ENCODE data around the gene ARHGAP24.

The ARHGAP24 gene

DNA sequence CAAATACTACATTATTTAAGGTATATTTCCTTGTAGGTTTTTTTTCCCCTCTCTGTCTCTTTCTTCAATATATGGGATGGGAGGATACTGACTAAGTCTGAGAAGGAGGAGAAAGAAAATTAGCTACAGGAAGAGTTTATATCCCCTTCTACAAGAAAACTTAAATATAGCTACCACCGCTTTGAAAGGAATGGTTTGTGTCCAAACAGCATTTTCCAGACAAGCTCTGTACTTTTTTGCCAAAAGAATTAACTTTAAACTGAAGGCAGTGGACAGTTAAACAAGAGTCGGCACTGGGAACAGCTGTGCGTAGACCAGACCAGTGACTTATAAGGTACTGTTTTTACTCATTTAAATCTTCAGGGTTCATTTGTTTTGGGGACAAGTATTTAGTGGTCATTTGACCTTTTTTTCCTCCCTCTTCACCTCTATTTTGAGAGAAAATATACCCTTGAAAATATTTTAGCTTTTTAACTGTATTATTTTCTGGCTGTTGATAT is 303.7 kb downstream of the ARHGAP24 start:
- no peak for DNase-seq (ENCODE audit: low read depth)

DNA sequence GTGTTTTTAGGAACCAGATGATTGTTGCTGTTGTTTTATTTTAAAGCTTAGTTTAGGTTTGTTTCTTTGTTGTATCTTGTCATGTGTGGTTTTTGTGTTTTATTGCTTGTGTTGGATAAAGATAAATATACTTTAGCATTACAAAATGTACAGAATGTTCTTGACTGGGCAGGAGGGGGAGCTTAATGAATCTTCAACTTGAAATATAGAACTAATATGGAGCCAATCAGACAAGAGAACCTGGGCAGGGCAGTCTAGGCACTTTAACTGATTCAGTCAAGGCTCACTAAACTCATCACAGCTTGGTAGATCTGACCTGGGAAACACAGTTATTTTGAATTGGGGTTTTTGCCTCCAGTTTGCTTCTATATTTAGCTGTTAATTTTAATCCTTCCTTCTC is 304.2 kb downstream of the ARHGAP24 start:
- DNase-seq (ENCODE audit: low read depth) = no peak

DNA sequence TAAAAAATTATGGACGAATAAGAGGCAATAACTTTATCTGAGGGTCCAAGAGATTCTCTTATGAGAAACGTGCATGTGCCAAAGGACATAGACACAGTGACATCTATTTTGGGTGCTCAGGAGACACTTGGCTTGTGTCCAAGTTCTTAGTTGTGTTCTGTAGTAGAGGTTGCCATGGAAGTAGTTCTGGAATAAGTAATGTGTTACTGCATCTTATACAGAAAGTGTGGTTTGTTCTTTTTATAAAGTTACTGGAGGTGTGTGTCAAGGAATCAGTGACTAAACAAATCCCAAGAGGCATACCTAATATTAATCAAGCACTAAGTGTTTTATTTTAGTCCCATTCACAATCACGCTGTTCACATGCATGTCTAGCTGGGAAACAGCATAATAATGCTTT is 305.7 kb downstream of the ARHGAP24 start:
- no peak for DNase-seq (ENCODE audit: low read depth)

DNA sequence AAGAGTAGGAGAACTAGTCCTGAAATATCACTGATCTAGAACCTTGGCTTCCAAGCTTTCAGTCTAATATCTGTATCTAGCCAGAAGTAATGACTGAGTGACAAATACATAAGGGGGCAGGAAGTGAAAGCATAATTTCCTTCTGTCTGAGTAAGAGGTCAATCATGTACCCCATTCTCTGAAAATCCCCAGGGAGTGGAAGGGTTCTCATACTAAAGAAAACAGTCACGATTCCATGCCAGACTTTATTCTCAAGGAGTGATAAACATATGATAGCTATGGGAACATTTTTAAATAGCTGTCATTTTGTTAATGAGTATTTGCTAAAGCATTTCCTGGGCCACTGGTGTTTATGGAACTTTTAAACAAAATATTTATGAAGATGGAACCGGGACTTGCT is 308.5 kb downstream of the ARHGAP24 start:
- DNase-seq (ENCODE audit: low read depth) = no peak

DNA sequence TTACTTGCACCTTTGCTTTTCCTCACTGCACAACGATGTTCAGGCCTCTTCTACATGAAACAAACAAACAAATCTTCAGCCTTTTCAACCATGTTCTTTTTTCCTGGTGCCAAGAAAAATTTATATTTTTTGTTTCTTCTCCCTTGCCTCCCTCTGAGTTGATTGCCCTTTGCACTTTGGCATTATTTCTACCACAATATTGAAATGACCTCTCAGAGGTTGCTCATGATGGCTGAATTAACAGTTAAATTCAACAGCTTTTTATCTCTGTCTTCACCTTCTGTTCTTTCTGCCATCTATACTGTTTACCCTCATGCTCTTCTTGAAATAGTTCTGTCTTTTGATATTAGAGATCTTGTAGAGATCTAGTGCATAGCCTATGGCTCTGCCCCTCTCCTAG is 308.9 kb downstream of the ARHGAP24 start:
- DNase-seq (ENCODE audit: low read depth) = no peak

DNA sequence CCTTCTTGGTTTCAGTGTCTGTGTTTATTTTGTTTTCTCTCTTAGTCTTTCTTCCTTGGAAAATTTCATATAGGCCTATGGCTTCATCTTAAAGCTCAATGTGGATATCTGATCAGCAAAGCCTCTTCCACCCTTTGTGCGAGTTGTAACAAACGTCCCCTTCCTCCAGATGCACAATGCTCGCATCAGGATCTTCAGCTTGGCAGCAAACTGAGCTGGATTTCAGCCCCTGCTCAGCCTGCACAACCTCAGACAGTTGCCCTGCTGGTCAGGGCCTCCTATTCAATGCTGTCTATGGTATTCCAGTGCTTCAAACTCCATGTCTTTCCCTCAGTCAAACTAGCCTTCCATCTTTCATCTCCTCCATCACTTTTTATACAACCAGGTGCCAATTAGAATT is 309.4 kb downstream of the ARHGAP24 start:
- DNase-seq (ENCODE audit: low read depth) = no peak

DNA sequence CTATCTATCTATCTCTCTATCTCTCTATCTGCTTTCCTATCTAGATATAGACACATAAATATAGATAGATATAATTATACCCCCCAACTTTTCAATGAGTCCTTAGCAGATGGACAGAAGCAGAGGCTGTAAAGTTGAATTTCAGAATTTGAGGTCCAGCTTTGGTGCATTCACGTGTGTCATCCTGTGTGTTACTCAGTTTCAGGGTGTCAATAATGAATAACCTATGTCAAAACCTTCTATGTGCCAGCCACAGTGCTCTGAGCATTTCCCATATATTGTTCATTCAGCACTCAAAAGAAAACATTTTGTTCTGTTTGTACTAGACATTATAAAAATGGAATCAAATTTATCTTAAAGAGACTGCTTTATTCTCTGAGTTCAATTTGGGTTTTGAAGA is 310.0 kb downstream of the ARHGAP24 start:
- no peak for DNase-seq (ENCODE audit: low read depth)

DNA sequence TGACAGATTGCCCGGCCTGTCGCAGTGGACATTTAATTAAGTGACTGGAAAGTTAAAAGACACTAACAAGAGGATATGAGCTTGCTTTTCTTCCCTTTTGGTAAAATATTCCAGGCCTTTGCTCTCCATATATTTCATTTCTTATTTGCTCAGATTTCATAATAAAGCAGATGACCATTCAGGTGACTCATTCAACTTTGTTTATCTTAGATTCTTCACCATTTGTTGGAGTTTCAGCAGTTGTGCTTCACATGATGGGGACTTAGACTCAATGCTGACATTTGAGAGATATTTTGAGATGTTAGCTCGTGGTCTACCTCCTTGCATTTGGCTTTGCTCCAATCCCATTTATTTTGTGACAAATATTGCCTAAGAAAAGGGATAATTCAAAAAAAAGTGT is 312.2 kb downstream of the ARHGAP24 start:
- no peak for DNase-seq (ENCODE audit: low read depth)

DNA sequence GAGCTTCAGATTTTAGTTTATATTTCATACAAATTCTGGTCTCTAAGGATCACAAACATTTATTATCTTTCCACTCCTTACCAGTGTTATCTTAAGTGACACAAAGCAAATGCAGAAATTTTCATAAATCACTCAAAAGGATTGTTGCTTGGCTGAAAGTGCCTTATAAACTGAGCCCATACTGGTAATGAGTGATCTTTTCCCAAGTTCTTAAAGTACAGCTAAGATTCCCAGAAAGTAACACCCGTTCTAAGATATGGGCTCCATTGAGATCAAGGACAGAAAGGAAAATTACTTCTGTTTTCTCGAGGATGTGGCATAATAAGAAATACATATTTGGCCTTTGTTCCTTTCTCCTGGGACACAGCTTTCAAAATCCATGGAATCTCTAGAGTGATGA is 313.7 kb downstream of the ARHGAP24 start:
- no peak for DNase-seq (ENCODE audit: low read depth)

DNA sequence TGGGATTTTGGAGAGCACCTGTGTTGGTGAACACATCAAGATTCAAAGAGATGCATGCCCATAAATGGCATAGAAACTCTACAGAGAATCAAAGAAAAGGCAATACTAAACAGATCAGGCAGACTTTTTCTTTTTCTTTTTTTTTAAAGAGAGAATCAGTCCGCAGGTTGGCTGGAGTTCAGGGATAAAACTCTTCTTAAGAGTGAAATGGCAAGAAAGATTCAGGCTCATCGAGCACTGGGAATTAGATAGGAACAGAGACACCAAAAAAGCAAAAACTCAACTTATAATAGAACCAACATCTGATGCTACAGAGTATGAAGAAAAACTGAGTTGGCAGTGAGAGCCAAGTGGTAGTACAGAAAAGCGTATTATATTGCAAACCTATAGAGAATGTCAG is 314.3 kb downstream of the ARHGAP24 start:
- DNase-seq (ENCODE audit: low read depth) = no peak

DNA sequence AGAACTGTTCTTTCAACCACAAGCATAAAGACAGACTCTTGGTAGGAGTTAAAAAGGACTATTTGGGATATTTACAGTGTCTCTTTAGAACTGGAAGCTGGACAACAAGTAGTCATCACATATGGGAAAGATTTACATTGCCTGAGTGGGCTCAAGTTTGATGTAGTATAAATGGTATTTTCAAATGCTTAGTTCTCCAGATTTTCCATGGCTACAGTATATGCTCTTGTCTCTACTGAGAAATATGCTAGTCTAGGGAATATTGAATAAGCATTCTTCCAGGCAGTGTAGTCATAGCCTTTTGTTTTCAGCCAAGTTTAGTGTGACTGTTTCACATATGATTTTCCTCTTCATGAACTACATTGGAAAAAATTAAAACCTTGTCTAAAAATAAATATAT is 315.6 kb downstream of the ARHGAP24 start:
- no peak for DNase-seq (ENCODE audit: low read depth)

DNA sequence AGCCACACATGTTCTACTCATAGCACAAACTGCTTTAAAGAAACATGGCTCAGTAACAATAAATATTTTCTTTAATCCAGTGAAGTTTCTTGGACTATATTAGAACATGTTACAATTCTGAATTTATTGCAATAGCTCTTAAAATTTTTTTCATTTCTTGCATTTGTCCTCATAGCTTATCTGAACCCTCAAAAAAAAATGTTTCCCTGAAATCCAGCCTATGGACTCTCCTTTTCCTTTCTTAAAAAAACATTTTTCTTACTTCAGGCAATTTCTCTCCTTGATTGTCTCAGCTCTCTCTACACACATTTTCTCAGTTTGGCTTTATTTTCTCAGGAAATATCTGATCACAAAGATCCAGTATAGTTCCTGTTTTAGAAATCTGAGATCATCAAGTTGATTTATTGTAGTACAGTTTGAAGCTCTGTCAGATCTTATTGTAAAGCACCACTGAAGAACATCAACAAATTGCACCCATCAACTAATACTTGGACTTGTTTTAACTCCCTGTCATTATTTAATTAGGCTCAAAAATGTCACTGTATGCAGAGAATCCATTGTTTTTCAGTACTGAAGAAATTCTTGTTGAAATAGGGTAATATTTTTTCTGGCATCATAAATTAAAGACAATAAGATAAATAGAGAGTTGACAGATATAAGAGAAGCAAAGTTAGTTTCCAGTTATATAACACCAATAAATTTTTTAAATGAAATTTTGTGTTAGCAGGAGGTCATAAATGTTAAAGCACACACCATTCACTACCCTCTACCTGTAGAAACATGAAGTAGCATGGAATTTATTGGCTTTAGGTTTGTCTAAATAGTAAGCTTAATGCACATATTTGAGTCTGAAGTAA is 317.7 kb downstream of the ARHGAP24 start:
- no peak for DNase-seq (ENCODE audit: low read depth)

DNA sequence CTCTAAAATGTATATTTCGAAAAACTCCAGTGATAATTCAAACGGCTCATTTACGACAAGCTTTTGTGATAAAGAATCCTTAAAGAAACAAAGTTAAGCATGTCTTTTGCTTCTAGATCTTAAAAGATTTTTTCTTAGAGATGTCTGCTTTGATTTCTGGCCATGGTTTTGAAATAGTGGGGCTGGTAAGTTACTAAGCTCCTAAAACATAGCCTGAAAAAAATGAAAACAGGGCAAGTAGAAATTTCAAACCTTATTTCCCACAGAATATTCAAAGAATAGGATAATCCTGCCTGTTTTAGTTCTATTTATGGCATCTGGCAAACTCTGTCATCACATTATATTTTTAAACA is 318.3 kb downstream of the ARHGAP24 start:
- no peak for DNase-seq (ENCODE audit: low read depth)

DNA sequence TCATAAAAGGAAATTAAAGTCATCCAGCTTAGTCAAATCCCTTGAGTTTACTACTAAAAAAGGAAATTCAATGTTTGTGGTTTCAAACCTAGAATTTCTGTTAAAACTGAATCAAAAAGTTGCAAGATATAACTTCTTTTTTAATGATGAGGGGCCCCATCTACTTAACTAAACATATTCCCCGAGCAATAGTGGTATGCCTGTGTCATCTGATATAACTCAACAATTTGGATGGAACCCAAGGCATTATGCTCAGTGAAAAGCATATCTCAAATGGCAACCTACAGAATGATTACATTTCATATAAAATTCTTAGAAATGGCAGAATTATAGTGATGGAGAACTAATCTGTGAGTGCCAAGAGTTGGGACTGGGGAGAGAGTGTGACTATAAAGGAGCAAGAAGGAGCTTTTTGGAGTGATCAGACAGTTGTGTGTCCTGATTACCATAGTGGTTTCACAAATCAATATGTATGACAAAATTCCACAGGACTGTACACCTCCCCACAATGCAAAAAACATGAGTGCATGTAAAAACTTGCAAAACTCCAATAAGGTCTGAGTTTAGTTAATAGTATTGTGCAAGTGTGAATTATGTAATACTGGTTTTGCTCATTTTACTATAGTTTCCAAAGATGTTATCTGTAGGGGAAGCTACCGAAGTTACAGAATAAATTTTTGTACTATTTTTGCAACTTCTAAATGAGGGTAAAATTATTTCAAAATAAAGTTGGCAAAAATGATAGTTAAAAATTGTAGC is 323.2 kb downstream of the ARHGAP24 start:
- DNase-seq (ENCODE audit: low read depth) = no peak

DNA sequence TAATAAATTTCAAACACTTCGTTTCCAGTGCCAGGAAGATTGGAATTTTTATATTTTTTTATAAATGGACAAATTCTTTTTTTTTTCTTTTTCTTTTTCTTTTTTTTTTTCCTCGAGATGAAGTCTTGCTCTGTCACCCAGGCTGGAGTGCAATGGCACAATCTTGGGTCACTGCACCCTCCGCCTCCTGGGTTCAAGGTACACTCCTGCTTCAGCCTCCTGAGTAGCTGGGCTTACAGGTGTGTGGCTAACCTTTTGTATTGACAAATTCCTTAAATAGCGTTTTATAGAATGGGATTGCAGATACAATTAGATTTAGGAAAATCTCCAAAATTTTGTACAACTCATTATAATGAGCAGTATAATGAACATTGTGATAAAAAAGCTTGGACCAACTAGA is 328.9 kb downstream of the ARHGAP24 start:
- no peak for DNase-seq (ENCODE audit: low read depth)

DNA sequence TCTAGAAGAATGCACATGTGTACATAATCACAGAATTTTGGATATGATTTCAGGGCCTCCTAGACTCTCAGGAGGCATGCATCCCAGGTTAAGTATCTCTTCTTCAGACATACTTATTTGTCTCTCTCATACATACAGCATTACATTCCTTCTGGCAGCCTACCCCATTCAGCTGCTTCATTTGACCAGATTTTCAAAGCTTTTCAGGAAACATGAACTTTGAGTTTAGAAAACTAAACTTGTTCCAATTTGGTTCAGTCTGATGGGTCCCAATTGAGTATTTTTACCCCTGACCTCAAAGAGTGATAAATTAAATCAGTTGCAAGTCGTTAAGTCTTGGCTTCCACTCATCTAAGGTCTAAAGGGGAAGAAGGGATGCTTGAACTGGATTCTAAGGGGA is 330.9 kb downstream of the ARHGAP24 start:
- DNase-seq (ENCODE audit: low read depth) = no peak

DNA sequence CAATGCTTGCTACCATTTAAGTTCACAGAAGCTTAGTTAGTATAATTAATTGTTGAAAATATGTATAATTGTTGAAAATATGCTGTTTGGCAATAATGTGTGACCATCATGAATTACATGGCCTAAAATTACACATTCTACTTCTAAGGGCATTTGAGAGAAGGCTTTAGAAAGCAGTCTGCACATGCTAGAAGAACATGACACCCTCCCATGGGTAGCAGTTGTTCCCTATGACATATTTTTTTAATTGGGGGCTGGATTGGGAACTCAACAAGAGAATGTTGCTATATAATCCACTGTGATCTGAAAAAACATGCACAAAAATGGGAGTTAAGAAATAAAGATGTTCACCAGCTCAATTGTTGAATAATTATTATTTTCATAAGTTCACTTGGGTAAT is 331.4 kb downstream of the ARHGAP24 start:
- DNase-seq (ENCODE audit: low read depth) = no peak

DNA sequence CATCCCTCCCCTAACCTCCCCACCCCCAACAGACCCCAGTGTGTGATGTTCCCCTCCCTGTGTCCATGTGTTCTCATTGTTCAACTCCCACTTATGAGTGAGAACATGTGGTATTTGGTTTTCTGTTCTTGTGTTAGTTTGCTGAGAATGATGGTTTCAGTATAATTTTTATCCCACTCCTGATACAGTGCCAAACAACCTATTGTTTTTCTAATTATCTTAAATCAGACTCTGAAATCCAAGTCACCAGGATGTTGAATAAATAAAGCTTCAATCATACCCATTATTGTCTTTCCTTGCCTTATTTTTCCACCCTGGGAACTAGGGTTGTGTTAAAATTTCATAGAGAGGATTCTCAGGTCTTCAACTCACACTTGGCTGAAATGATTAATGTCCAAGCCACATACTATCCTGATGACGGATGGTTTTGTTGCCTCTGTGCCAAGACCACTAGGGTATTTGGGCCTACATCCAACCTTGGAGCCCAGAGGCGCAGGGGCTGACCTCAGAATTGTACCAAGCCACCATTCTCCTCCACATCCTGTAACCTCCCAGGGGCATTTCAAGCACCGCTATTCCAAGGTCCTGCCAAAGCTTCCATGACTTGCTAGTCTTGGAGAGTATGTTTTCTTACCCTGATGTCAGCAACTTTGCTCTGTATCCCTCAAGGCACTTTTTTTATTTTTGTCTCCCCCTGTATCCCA is 332.4 kb downstream of the ARHGAP24 start:
- DNase-seq (ENCODE audit: low read depth) = no peak

DNA sequence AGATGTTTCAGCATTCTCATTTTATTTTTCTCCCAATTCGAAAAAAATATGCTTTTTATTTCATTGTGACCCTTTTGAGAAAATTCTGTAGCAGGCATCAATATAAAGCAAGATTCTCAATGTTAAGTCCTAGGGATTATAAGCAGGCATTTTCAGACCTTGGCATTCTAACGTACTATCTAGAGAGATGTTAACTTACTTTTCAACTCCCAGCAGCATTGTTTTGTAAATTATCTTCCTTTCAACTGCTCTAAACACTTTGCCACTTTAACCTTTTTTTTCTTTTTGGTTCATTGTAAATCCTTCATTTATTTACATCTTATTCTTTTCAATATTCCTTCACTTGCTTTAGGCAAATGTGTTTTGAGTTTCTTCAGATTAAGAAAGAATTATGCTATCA is 333.2 kb downstream of the ARHGAP24 start:
- no peak for DNase-seq (ENCODE audit: low read depth)

DNA sequence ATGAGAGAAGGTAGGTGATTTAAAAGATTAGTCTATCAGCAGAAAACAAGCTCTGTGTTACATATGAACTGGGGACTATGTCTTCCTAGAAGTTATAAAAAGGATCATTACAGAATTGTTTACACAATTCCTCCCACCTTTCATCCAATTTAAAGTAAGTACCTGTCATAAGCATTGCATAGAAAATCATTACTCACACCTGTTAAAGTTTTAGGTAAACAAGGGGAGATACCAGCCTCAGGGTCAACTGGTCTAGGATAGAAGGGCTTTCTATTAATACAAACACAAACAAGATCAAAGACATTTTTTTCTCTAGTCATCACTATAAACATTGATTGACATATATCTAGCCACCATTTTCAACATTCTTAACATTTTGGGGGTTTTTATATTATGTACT is 333.9 kb downstream of the ARHGAP24 start:
- no peak for DNase-seq (ENCODE audit: low read depth)

DNA sequence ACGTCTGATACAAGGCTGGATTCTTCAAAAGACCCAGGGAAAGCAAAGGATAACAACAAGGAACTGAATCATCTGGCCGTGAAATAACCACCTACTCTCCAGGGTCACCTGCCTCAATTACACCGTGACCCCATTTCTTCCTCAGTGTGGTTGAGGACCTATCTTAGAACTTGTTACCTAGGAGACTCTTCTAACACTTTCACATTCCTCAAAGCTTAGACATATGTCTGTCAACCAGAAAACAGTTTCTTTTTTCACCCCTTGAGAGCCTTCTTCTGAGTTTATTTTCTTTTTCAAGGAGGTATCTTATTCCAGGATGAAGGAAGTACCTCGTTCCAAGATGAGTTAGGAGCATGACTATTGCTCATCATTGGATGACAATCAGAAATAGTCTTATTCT is 337.8 kb downstream of the ARHGAP24 start:
- DNase-seq (ENCODE audit: low read depth) = no peak

DNA sequence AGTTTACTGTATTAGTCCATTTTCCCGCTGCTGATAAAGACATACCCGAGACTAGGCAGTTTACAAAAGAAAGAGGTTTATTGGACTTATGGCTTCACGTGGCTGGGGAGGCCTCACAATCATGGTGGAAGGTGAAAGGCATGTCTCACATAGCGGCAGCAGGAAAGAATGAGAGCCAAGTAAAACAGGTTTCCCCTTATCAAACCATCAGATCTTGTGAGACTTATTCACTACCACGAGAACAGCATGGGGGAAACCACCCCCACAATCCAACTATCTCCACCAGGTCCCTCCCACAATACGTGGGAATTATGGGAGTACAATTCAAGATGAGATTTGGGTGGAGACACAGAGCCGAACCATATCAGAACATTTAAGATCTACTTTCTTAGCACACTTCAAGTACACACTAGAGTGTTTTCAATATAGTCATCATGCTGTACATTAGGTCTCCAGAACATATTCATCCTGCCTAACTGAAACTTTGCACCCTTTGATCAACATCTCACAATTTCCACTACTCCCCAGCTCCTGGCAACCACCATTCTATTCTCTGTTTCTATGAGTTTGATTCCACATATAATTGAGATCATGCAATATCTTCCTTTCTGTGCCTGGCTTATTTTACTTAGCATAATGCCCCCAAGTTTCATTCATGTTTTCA is 341.0 kb downstream of the ARHGAP24 start:
- no peak for DNase-seq (ENCODE audit: low read depth)

Data from stimulated activated CD8-positive, alpha-beta memory T cell treated with anti-CD3 and anti-CD28 coated beads, Interleukin-12 subunit alpha, Interleukin-12 subunit beta, amount 100 ng/mL, for 1 hour (primary cell).